ENCODE data around the gene OR6J1. TPM values are rescaled to one million over a fixed set of nuclear protein-coding genes. Genes with fewer than 3 reads are reported as not detected.
"Not testable (repeated sequence)": the region's sequence is repeated elsewhere in the genome, so short reads cannot be mapped to it uniquely, and the experiment has no call there.

The OR6J1 gene
- not detected in 2 replicates for total RNA-seq (2014; rRNA removed; shearing (Covaris generic))

GRCh38 chr14:22644305-22644635 is at the start of gene OR6J1:
TSS of gene OR6J1 (minus strand) at chr14:22644352. CDS start at chr14:22634811, 9,541 bp downstream.
- no peaks in the 10 kb centered on the region for H3K27me3 ChIP-seq (ENCODE audit: control insufficient read depth, insufficient read depth, low read length)
- H3K4me3 ChIP-seq (ENCODE audit: insufficient read depth, low read depth, low read length), result no peak within 1 kb of the TSS
- DNase-seq, result no peak
- H3K36me3 ChIP-seq (replicated peaks; ENCODE audit: control insufficient read depth, insufficient read depth, low read length), result no peaks in the 10 kb centered on the region

GRCh38 chr14:22692194-22692593 is 48.0 kb upstream of the OR6J1 start:
- no peak for DNase-seq
- Histone ChIP-seq H3K4me3 (ENCODE audit: insufficient read depth, low read depth, low read length) (no peak overlapping the region), H3K36me3 (replicated peaks; ENCODE audit: control insufficient read depth, insufficient read depth, low read length) (no peaks in the 10 kb centered on the region), H3K27me3 (ENCODE audit: control insufficient read depth, insufficient read depth, low read length) (no peaks in the 10 kb centered on the region)

GRCh38 chr14:22691171-22691570 is 47.0 kb upstream of the OR6J1 start:
- DNase-seq, result no peak
- Histone ChIP-seq H3K4me3 (ENCODE audit: insufficient read depth, low read depth, low read length) (no peak overlapping the region), H3K27me3 (ENCODE audit: control insufficient read depth, insufficient read depth, low read length) (no peaks in the 10 kb centered on the region), H3K36me3 (replicated peaks; ENCODE audit: control insufficient read depth, insufficient read depth, low read length) (no peaks in the 10 kb centered on the region)

GRCh38 chr14:22689199-22689598 is 45.0 kb upstream of the OR6J1 start:
- DNase-seq, result no peak
- H3K4me3 ChIP-seq (ENCODE audit: insufficient read depth, low read depth, low read length), result no peak overlapping the region
- no peaks in the 10 kb centered on the region for H3K27me3 ChIP-seq (ENCODE audit: control insufficient read depth, insufficient read depth, low read length)
- no peaks in the 10 kb centered on the region for H3K36me3 ChIP-seq (replicated peaks; ENCODE audit: control insufficient read depth, insufficient read depth, low read length)

GRCh38 chr14:22687969-22688368 is 43.8 kb upstream of the OR6J1 start:
- not testable (repeated sequence) for H3K36me3 ChIP-seq (replicated peaks; ENCODE audit: control insufficient read depth, insufficient read depth, low read length); DNase-seq; H3K27me3 ChIP-seq (ENCODE audit: control insufficient read depth, insufficient read depth, low read length); H3K4me3 ChIP-seq (ENCODE audit: insufficient read depth, low read depth, low read length)

GRCh38 chr14:22686176-22686611 is 42.0 kb upstream of the OR6J1 start:
- not testable (repeated sequence) for H3K36me3 ChIP-seq (replicated peaks; ENCODE audit: control insufficient read depth, insufficient read depth, low read length); DNase-seq; H3K27me3 ChIP-seq (ENCODE audit: control insufficient read depth, insufficient read depth, low read length); H3K4me3 ChIP-seq (ENCODE audit: insufficient read depth, low read depth, low read length)

- no peak for DNase-seq
- no peaks in the 10 kb centered on the region for H3K36me3 ChIP-seq (replicated peaks; ENCODE audit: control insufficient read depth, insufficient read depth, low read length)
- H3K27me3 ChIP-seq (ENCODE audit: control insufficient read depth, insufficient read depth, low read length), result no peaks in the 10 kb centered on the region
- H3K4me3 ChIP-seq (ENCODE audit: insufficient read depth, low read depth, low read length), result no peak overlapping the region
These were observed 41.3 kb upstream of the OR6J1 start for GRCh38 chr14:22685467-22685866.

GRCh38 chr14:22683428-22683827 is 39.3 kb upstream of the OR6J1 start:
- not testable (repeated sequence) for DNase-seq; H3K36me3 ChIP-seq (replicated peaks; ENCODE audit: control insufficient read depth, insufficient read depth, low read length); H3K27me3 ChIP-seq (ENCODE audit: control insufficient read depth, insufficient read depth, low read length); H3K4me3 ChIP-seq (ENCODE audit: insufficient read depth, low read depth, low read length)

- Histone ChIP-seq H3K36me3 (replicated peaks; ENCODE audit: control insufficient read depth, insufficient read depth, low read length) (no peaks in the 10 kb centered on the region), H3K4me3 (ENCODE audit: insufficient read depth, low read depth, low read length) (no peak overlapping the region), H3K27me3 (ENCODE audit: control insufficient read depth, insufficient read depth, low read length) (no peaks in the 10 kb centered on the region)
- DNase-seq, result no peak
These were observed 34.1 kb upstream of the OR6J1 start for GRCh38 chr14:22678221-22678620.

- not testable (repeated sequence) for H3K4me3 ChIP-seq (ENCODE audit: insufficient read depth, low read depth, low read length); DNase-seq; H3K27me3 ChIP-seq (ENCODE audit: control insufficient read depth, insufficient read depth, low read length); H3K36me3 ChIP-seq (replicated peaks; ENCODE audit: control insufficient read depth, insufficient read depth, low read length)
These were observed 33.4 kb upstream of the OR6J1 start for GRCh38 chr14:22677551-22677950.

GRCh38 chr14:22671622-22672021 is 27.5 kb upstream of the OR6J1 start:
- Histone ChIP-seq H3K4me3 (ENCODE audit: insufficient read depth, low read depth, low read length) (no peak overlapping the region), H3K27me3 (ENCODE audit: control insufficient read depth, insufficient read depth, low read length) (no peaks in the 10 kb centered on the region), H3K36me3 (replicated peaks; ENCODE audit: control insufficient read depth, insufficient read depth, low read length) (no peaks in the 10 kb centered on the region)
- DNase-seq, result no peak

GRCh38 chr14:22668863-22669262 is 24.7 kb upstream of the OR6J1 start:
- Histone ChIP-seq H3K27me3 (ENCODE audit: control insufficient read depth, insufficient read depth, low read length) (no peaks in the 10 kb centered on the region), H3K36me3 (replicated peaks; ENCODE audit: control insufficient read depth, insufficient read depth, low read length) (no peaks in the 10 kb centered on the region), H3K4me3 (ENCODE audit: insufficient read depth, low read depth, low read length) (no peak overlapping the region)
- no peak for DNase-seq

GRCh38 chr14:22668417-22668816 is 24.3 kb upstream of the OR6J1 start:
- no peak for DNase-seq
- Histone ChIP-seq H3K4me3 (ENCODE audit: insufficient read depth, low read depth, low read length) (no peak overlapping the region), H3K27me3 (ENCODE audit: control insufficient read depth, insufficient read depth, low read length) (no peaks in the 10 kb centered on the region), H3K36me3 (replicated peaks; ENCODE audit: control insufficient read depth, insufficient read depth, low read length) (no peaks in the 10 kb centered on the region)

GRCh38 chr14:22667881-22668280 is 23.7 kb upstream of the OR6J1 start:
- Histone ChIP-seq H3K27me3 (ENCODE audit: control insufficient read depth, insufficient read depth, low read length) (no peaks in the 10 kb centered on the region), H3K36me3 (replicated peaks; ENCODE audit: control insufficient read depth, insufficient read depth, low read length) (no peaks in the 10 kb centered on the region), H3K4me3 (ENCODE audit: insufficient read depth, low read depth, low read length) (no peak overlapping the region)
- no peak for DNase-seq

GRCh38 chr14:22666203-22666893 is 22.2 kb upstream of the OR6J1 start:
- no peak for DNase-seq
- Histone ChIP-seq H3K36me3 (replicated peaks; ENCODE audit: control insufficient read depth, insufficient read depth, low read length) (no peaks in the 10 kb centered on the region), H3K4me3 (ENCODE audit: insufficient read depth, low read depth, low read length) (no peak overlapping the region), H3K27me3 (ENCODE audit: control insufficient read depth, insufficient read depth, low read length) (no peaks in the 10 kb centered on the region)

- H3K4me3 ChIP-seq (ENCODE audit: insufficient read depth, low read depth, low read length), result no peak overlapping the region
- H3K36me3 ChIP-seq (replicated peaks; ENCODE audit: control insufficient read depth, insufficient read depth, low read length), result no peaks in the 10 kb centered on the region
- DNase-seq, result no peak
- H3K27me3 ChIP-seq (ENCODE audit: control insufficient read depth, insufficient read depth, low read length), result no peaks in the 10 kb centered on the region
These were observed 20.1 kb upstream of the OR6J1 start for GRCh38 chr14:22664261-22664660.

Data from H7 (cell line).